H1 (cell line): Measurements from ENCODE around the gene TOR1A. TPM values are rescaled to one million over a fixed set of nuclear protein-coding genes. Genes with fewer than 3 reads are reported as not detected.

Source experiments
- BCL11A ChIP-seq, 2 experiments: IDR thresholded peaks; one replicate each; pipeline ENCODE4 v1.6.1; 2011; ENCODE audit warnings: low read depth in 2 of 2, low read length in 2 of 2, mild to moderate bottlenecking in 2 of 2
- CBX8 ChIP-seq: fragments of 300-800, 300-1000 bp; sonication (generic); IDR thresholded peaks from 2 replicates; pipeline ENCODE4 v1.7.1; 2016; ENCODE audit warnings: low read depth, low read length, borderline replicate concordance
- EGR1 ChIP-seq: IDR thresholded peaks from 2 replicates; pipeline ENCODE4 v1.6.1; 2011; ENCODE audit warnings: low read depth, low read length, borderline replicate concordance
- RAD21 ChIP-seq, 2 experiments: IDR thresholded peaks in 1 of 2; conservative IDR thresholded peaks in 1 of 2; 2 replicates each; pipeline ENCODE4 v1.6.1; 2011; ENCODE audit warnings: low read depth in 2 of 2, low read length in 2 of 2, improper control_type of control experiment in 1 of 2, inconsistent platforms in 1 of 2, mild to moderate bottlenecking in 1 of 2, moderate library complexity in 1 of 2
- TEAD4 ChIP-seq: IDR thresholded peaks from 2 replicates; pipeline ENCODE4 v1.6.1; 2012; ENCODE audit warnings: low read depth, low read length, inconsistent platforms, mixed read lengths
- polyA plus RNA-seq, 7 experiments: library from polyadenylated mRNA; depleted of rRNA in 3 of 7; stranded (reverse) in 5 of 7; unstranded in 2 of 7; fragments of >200 nt in 5 of 7; fragments of 200-250 nt in 2 of 7; gene quantifications; 1 replicate in 5 of 7; 2 replicates in 1 of 7; 4 replicates in 1 of 7; pipeline versions ENCODE4 v1.2.1 to v1.2.3, GENCODE V29; 2011 to 2013; ENCODE audit warnings: missing spikeins in 2 of 7, mixed read lengths in 2 of 7
- total RNA-seq: library from RNA; stranded (reverse); fragmentation: NEBNext Ultra II Directional; extraction: Animal tissue kit (Norgen Biotek cat#: 25700); gene quantifications from 2 replicates; pipeline ENCODE4 v1.2.1, GENCODE V29; 2021
- TF ChIP-seq, protein P1 (sequence below): fragments of 300-600 bp; sonication (generic); IDR thresholded peaks from 2 replicates; pipeline ENCODE4 v1.7.1; 2012; ENCODE audit warnings: low read length, moderate library complexity, mild to moderate bottlenecking, inconsistent platforms; ENCODE audit not compliant: insufficient replicate concordance
- TF ChIP-seq, protein P2 (sequence below): IDR thresholded peaks from 2 replicates; pipeline ENCODE4 v1.6.1; 2012; ENCODE audit warnings: inconsistent platforms

The TOR1A gene
- total and polyA plus RNA-seq, 2 of the 8 experiments (the other 6 are each of a cell fraction or from before 2014, with no cell fraction given) = 37.6 to 46.7 TPM

GRCh38 chr9:129823935-129824601, at the start of gene TOR1A (continued):
- TF ChIP-seq, protein P1, sequence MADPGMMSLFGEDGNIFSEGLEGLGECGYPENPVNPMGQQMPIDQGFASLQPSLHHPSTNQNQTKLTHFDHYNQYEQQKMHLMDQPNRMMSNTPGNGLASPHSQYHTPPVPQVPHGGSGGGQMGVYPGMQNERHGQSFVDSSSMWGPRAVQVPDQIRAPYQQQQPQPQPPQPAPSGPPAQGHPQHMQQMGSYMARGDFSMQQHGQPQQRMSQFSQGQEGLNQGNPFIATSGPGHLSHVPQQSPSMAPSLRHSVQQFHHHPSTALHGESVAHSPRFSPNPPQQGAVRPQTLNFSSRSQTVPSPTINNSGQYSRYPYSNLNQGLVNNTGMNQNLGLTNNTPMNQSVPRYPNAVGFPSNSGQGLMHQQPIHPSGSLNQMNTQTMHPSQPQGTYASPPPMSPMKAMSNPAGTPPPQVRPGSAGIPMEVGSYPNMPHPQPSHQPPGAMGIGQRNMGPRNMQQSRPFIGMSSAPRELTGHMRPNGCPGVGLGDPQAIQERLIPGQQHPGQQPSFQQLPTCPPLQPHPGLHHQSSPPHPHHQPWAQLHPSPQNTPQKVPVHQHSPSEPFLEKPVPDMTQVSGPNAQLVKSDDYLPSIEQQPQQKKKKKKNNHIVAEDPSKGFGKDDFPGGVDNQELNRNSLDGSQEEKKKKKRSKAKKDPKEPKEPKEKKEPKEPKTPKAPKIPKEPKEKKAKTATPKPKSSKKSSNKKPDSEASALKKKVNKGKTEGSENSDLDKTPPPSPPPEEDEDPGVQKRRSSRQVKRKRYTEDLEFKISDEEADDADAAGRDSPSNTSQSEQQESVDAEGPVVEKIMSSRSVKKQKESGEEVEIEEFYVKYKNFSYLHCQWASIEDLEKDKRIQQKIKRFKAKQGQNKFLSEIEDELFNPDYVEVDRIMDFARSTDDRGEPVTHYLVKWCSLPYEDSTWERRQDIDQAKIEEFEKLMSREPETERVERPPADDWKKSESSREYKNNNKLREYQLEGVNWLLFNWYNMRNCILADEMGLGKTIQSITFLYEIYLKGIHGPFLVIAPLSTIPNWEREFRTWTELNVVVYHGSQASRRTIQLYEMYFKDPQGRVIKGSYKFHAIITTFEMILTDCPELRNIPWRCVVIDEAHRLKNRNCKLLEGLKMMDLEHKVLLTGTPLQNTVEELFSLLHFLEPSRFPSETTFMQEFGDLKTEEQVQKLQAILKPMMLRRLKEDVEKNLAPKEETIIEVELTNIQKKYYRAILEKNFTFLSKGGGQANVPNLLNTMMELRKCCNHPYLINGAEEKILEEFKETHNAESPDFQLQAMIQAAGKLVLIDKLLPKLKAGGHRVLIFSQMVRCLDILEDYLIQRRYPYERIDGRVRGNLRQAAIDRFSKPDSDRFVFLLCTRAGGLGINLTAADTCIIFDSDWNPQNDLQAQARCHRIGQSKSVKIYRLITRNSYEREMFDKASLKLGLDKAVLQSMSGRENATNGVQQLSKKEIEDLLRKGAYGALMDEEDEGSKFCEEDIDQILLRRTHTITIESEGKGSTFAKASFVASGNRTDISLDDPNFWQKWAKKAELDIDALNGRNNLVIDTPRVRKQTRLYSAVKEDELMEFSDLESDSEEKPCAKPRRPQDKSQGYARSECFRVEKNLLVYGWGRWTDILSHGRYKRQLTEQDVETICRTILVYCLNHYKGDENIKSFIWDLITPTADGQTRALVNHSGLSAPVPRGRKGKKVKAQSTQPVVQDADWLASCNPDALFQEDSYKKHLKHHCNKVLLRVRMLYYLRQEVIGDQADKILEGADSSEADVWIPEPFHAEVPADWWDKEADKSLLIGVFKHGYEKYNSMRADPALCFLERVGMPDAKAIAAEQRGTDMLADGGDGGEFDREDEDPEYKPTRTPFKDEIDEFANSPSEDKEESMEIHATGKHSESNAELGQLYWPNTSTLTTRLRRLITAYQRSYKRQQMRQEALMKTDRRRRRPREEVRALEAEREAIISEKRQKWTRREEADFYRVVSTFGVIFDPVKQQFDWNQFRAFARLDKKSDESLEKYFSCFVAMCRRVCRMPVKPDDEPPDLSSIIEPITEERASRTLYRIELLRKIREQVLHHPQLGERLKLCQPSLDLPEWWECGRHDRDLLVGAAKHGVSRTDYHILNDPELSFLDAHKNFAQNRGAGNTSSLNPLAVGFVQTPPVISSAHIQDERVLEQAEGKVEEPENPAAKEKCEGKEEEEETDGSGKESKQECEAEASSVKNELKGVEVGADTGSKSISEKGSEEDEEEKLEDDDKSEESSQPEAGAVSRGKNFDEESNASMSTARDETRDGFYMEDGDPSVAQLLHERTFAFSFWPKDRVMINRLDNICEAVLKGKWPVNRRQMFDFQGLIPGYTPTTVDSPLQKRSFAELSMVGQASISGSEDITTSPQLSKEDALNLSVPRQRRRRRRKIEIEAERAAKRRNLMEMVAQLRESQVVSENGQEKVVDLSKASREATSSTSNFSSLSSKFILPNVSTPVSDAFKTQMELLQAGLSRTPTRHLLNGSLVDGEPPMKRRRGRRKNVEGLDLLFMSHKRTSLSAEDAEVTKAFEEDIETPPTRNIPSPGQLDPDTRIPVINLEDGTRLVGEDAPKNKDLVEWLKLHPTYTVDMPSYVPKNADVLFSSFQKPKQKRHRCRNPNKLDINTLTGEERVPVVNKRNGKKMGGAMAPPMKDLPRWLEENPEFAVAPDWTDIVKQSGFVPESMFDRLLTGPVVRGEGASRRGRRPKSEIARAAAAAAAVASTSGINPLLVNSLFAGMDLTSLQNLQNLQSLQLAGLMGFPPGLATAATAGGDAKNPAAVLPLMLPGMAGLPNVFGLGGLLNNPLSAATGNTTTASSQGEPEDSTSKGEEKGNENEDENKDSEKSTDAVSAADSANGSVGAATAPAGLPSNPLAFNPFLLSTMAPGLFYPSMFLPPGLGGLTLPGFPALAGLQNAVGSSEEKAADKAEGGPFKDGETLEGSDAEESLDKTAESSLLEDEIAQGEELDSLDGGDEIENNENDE = no peak
- TF ChIP-seq TEAD4 (no peak), CBX8 (no peak), RAD21 (IDR thresholded peaks at IDR 0.05 in 1 of 2, conservative IDR thresholded peaks at IDR 0.05 in 1 of 2; ENCODE audit: low read depth in 2 of 2, low read length in 2 of 2) (no peak), BCL11A (IDR thresholded peaks at IDR 0.05; ENCODE audit: low read depth in 2 of 2, low read length in 2 of 2) (no peak), EGR1 (0 out of 2 replicates have a peak, but pooled peaks have one; percentile 46)
- TF ChIP-seq, protein P2, sequence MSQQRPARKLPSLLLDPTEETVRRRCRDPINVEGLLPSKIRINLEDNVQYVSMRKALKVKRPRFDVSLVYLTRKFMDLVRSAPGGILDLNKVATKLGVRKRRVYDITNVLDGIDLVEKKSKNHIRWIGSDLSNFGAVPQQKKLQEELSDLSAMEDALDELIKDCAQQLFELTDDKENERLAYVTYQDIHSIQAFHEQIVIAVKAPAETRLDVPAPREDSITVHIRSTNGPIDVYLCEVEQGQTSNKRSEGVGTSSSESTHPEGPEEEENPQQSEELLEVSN = no peak
